Vagina (tissue), 2 donors: Measurements from ENCODE around the gene TMEM240.

ENCODE experiments used
- CTCF ChIP-seq, 3 experiments: fragments of 450-650 bp in 2 of 3; fragments of 200-600 bp in 1 of 3; sonication (generic) in 1 of 3; IDR thresholded peaks; one replicate each; pipeline ENCODE4 v1.5.1; 2017 to 2019; ENCODE audit warnings: antibody characterized with exemption in 3 of 3, mild to moderate bottlenecking in 2 of 3, moderate library complexity in 2 of 3
- POLR2A ChIP-seq, 2 donors: fragments of 450-650 bp; IDR thresholded peaks; one replicate each; pipeline ENCODE4 v1.6.1; 2017; ENCODE audit warnings: antibody characterized with exemption in 2 of 2, mild to moderate bottlenecking in 2 of 2, moderate library complexity in 2 of 2
- POLR2AphosphoS5 ChIP-seq, 2 donors: sonication (generic); formaldehyde crosslinking; IDR thresholded peaks; one replicate each; pipeline ENCODE4 v1.9.0; 2017; ENCODE audit warnings: antibody characterized with exemption in 2 of 2, mild to moderate bottlenecking in 2 of 2, low read depth in 1 of 2; ENCODE audit not compliant: insufficient read depth in 1 of 2

DNA sequence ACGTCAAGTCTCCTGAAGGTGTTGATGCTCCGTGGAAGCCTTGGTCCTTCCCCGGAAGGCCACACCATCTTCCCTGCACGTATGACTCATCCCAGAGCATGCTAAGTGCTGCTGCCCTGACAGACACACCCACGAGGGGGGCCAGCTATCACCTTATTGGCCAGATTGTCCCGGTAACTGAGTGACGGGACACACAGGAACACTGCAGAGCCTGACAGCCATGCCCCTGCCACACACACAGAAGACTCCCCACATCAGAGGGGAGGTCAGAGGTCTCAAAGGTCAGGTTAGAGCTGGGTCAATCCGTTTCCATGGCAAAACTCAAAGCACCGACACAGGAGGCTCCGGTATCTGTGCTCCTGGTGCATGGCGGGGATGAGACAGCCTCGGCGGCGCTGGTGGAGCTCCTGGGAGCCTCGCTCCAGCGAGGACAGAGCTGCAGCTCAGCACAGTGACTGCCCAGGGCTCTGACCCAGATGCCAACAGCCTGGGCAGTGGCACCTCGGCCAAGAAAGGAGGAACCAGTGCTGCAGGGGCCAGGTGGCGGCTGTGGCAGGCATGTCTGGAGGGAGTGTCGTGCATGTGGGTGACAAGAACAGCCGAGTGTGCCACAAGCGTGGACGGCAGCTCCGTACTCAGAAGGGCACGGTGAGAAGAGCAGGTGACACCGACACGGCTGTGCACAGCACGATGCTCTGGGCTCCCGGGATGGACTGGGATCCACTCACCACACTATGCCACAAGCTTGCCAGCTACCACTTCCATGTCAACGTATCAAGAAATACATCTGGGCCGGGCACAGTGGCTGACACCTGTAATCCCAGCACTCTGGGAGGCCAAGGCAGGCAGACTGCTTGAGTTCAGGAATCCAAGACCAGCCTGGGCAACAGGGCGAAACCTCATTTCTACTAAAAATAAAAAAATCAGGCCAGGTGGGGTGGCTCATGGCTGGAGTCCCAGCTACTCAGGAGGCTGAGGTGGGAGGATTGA, 14.8 kb upstream of the TMEM240 start:
- TF ChIP-seq POLR2AphosphoS5 (IDR thresholded peaks at IDR 0.05; ENCODE audit: insufficient read depth in 1 of 2, low read depth in 1 of 2): no peak
- no peak for TF ChIP-seq CTCF (IDR thresholded peaks at IDR 0.05)
- no peak for TF ChIP-seq POLR2A (IDR thresholded peaks at IDR 0.05)
